GM19397 (cell line): ENCODE data around the gene ABTB2.
A peak's percentile ranks its signal among the peaks of the same experiment; 100 is the strongest.

Source experiments
- ATAC-seq: cut with Tn5 transposase; IDR thresholded peaks from one replicate; pipeline ENCODE4 v1.9.1; 2021; ENCODE audit warnings: mild to moderate bottlenecking, moderate library complexity; ENCODE audit not compliant: unreplicated experiment

The ABTB2 gene

DNA sequence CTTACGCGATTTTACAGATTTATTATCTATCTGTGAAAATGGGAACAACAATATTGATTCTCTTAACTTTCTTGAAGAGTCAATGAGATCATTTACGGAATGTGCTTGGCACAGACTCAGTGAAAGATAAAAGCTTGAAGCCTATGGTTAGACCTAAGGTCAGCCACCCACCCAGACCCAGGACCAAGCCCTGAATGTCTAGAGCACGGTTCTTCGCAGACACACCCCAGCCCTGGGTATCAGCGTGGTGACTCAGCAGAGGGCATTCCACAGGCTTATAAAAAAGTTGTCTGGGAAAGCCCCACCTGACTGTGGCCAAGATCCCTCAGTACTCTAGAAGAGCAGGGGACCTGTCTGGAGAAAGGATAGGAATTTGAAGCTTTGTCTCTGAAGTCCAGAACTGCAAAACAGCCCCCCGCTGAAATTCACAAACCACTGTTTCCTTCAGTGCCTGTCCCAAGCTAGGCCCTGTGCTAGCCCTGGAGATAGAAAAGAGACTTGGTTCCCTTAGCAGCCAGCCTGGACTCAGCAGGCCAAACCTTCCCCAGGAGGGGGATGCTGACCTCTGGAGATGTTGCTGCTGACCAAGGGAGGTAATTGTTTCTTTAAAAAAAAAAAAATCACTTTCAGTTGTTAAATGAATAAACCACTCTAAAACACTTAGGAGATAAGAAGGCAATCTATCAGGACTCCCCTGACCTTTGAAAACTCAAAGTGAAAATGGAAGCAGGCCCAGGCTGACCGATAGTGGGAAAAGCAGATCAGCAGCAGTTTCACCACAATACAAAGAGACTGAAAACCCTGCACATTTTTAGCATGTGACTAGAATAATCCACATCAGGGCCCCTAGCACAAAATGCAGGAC lies 114.0 kb downstream of the ABTB2 start:
- peak; percentile 56 for ATAC-seq

- ATAC-seq = no peak
These were observed 115.7 kb downstream of the ABTB2 start for GRCh38 chr11:34242037-34242625.

- ATAC-seq = no peak
These were observed 117.7 kb downstream of the ABTB2 start for GRCh38 chr11:34240150-34240494.

DNA sequence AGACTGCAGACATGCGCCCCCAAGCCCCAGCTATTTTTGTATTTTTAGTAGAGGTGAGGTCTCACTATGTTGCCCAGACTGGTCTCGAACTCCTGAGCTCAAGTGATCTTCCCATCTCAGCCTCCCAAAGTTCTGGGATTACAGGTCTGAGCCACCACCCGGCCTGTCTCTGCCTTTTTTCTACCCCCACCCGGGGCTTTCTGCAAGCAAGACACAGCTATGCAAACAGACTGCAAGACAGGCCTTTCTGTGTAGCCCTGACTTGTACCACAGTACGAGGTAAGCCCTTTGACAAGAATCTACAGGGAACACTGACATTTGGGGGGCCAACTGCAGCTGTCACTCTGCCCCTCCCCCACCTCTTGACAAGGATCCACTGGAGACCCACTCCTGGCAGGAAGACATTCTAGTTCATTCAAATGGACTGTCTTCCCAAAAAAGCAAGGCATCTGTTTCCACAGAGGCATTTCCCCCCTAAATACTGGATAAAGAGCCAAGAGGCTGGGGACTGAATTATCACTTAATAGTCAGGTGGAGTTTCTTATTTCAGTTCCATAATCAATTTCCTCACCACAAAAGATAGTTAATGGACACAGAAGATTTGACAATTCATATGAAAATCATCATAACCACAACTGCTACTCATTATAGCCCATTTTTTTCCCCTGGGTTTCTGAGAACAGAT lies 118.2 kb downstream of the ABTB2 start:
- no peak for ATAC-seq

- no peak for ATAC-seq
These were observed 118.8 kb downstream of the ABTB2 start for GRCh38 chr11:34238966-34239365.

- ATAC-seq = no peak
These were observed 119.3 kb downstream of the ABTB2 start for GRCh38 chr11:34238533-34238932.

- no peak for ATAC-seq
These were observed 121.2 kb downstream of the ABTB2 start for GRCh38 chr11:34236572-34236971.

GRCh38 chr11:34235591-34236071 lies 122.2 kb downstream of the ABTB2 start:
- ATAC-seq = no peak

GRCh38 chr11:34235189-34235588 lies 122.6 kb downstream of the ABTB2 start:
- no peak for ATAC-seq

- peak; percentile 61 for ATAC-seq
These were observed 123.6 kb downstream of the ABTB2 start for GRCh38 chr11:34234086-34234740.

- ATAC-seq = no peak
These were observed 124.6 kb downstream of the ABTB2 start for GRCh38 chr11:34233215-34233614.

DNA sequence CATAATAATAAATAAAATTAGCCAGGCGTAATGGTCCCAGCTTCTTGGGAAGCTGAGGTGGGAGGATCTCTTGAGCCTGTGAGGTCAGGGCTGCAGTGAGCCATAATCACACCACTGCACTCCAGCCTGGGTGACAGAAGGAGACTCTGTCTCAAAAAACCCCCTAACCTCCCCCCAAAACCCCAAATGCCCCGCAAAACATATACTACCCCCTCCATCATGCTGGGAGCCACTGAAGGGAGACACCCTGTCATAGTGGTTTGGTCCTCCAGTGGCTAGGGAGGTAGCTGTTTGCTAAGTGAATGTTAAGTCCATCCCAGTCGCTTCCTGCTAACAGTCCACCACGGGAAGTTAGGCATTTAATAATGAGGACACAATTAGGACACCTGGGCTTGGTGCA lies 125.0 kb downstream of the ABTB2 start:
- ATAC-seq = no peak

- ATAC-seq = no peak
These were observed 131.6 kb downstream of the ABTB2 start for GRCh38 chr11:34226210-34226609.

GRCh38 chr11:34225091-34225490 lies 132.7 kb downstream of the ABTB2 start:
- no peak for ATAC-seq

DNA sequence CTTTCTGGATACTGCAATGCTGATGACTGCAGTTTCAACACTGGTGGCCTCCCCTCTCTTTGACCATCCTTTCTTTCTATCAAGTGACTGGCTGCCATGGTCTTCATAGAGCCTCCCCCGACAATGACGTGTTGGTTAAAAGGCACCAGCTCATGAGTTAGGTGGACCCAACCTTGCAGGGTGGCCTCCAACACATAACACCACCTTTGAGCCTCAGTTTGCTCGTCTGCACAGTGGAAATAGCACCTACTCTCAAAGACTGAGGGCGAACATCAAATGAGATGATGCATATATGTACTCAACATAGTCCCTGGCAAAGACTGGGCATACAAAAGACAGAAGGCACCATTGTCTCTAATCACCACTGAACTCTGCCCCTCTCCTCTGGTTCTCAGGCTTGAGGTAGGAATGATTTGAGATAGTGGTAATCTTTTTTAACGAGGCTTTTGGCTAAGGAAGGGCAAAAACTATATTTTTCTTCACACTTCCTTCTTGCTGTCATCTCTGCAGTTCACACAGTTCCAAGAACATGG lies 133.3 kb downstream of the ABTB2 start:
- ATAC-seq = no peak

GRCh38 chr11:34223907-34224306 lies 133.9 kb downstream of the ABTB2 start:
- ATAC-seq = no peak

GRCh38 chr11:34223021-34223813 lies 134.6 kb downstream of the ABTB2 start:
- ATAC-seq = no peak

DNA sequence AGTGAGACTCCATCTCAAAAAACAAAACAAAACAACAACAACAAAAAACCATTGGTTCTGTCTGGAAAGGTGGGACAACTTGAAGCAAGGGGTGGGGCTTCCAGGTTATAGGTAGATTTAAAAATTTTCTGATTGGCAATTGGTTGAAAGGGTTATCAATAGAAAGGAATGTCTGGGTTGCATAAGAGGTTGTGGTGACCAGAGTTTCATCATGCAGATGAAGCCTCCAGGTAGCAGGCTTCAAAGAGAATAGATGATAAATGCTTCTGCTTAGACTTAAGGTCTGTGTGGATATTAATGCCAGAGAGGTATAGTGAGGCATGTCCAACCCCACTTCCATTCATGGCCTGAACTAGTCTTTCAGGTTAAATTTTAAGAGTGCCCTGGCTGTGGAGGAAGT lies 135.8 kb downstream of the ABTB2 start:
- no peak for ATAC-seq

GRCh38 chr11:34219941-34220370 lies 137.9 kb downstream of the ABTB2 start:
- no peak for ATAC-seq

DNA sequence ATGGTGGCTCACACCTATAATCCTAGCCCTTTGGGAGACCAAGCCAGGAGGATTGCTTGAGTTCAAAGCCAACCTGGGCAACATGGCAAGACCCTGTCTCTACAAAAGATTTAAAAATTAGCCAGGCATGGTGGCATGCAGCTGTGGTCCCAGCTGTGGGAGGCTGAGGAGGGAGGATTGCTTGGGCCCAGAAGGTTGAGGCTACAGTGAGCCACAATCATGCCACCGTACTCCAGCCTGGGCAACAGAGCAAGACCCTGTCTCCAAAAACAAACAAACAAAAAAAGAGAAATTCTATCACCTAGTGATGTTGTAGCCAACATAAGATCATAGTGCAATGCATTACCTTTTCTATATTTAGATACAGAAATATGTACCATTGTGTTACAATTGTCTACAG lies 138.5 kb downstream of the ABTB2 start:
- no peak for ATAC-seq
